Stomach (tissue), 9 donors: ENCODE results near the gene INAFM2. TPM values are rescaled to one million over a fixed set of nuclear protein-coding genes. Genes with fewer than 3 reads are reported as not detected.
A peak's percentile ranks its signal among the peaks of the same experiment; 100 is the strongest.

Source experiments
- DNase-seq, 2 donors: peaks; one replicate each; pipeline versions ENCODE4 v3.0.0 to v3.0.0-alpha.2; 2013 to 2019
- H3K27ac ChIP-seq, 5 donors: fragments of 200-600 bp in 4 of 5; sonication (generic) in 4 of 5; one replicate each; pipeline ENCODE4 v1.5.1; 2013 to 2019; ENCODE audit warnings: mild to moderate bottlenecking in 1 of 5, moderate library complexity in 1 of 5
- H3K27me3 ChIP-seq, 3 donors: fragments of 200-600 bp; sonication (generic); one replicate each; pipeline ENCODE4 v1.5.1; 2017 to 2019; ENCODE audit warnings: mixed run types in 1 of 3
- H3K36me3 ChIP-seq, 4 donors: fragments of 200-600 bp; sonication (generic); 1 replicate in 3 of 4; 2 replicates in 1 of 4; pipeline ENCODE4 v1.5.1; 2016 to 2019
- H3K4me1 ChIP-seq, 4 donors: fragments of 200-600 bp; sonication (generic); one replicate each; pipeline ENCODE4 v1.5.1; 2016 to 2019
- H3K4me3 ChIP-seq, 4 donors: fragments of 200-600 bp; sonication (generic) in 3 of 4; one replicate each; pipeline ENCODE4 v1.5.1; 2016 to 2019; ENCODE audit warnings: mild to moderate bottlenecking in 1 of 4
- H3K9me3 ChIP-seq, 4 donors: fragments of 200-600 bp; sonication (generic); one replicate each; pipeline ENCODE4 v1.5.1; 2016 to 2019
- CTCF ChIP-seq, 7 experiments: fragments of 450-650 bp in 4 of 7; fragments of 200-600 bp in 3 of 7; sonication (generic) in 3 of 7; IDR thresholded peaks; one replicate each; pipeline ENCODE4 v1.5.1; 2016 to 2019; ENCODE audit warnings: antibody characterized with exemption in 7 of 7, control low read depth in 2 of 7, mild to moderate bottlenecking in 1 of 7
- EP300 ChIP-seq: sonication (generic); formaldehyde crosslinking; IDR thresholded peaks from one replicate; pipeline ENCODE4 v1.6.1; 2017; ENCODE audit warnings: antibody characterized with exemption
- POLR2A ChIP-seq, 4 donors: fragments of 450-650 bp; IDR thresholded peaks; one replicate each; pipeline ENCODE4 v1.6.1; 2016; ENCODE audit warnings: antibody characterized with exemption in 4 of 4, control low read depth in 2 of 4, mild to moderate bottlenecking in 1 of 4, moderate library complexity in 1 of 4
- POLR2AphosphoS5 ChIP-seq, 3 donors: sonication (generic); formaldehyde crosslinking; IDR thresholded peaks; one replicate each; pipeline ENCODE4 v1.6.1; 2016; ENCODE audit warnings: antibody characterized with exemption in 3 of 3
- WGBS, 5 donors: extraction: QIAGEN DNeasy Blood & Tissue Kit in 3 of 5; methylation state at CpG; one replicate each; pipeline versions ENCODE4 v1.1.5 to v1.1.7; 2013 to 2018; 5-methylcytosine and 5-hydroxymethylcytosine counted together
- intact Hi-C: fragments of 100-400 bp; cut with DNase I; formaldehyde crosslinking; loops from one replicate; pipeline ENCODE4 v1.15.1; 2023; ENCODE audit warnings: low total_unique reads
- polyA plus RNA-seq, 3 donors: library from polyadenylated mRNA; stranded (reverse); fragments of 200-250 nt; gene quantifications; one replicate each; pipeline ENCODE4 v1.2.3, GENCODE V29; 2013
- total RNA-seq, 5 donors: library from RNA; depleted of rRNA; stranded (reverse); fragments of >200 nt; gene quantifications; one replicate each; pipeline versions ENCODE4 v1.1.0 to v1.2.3, GENCODE V29; 2014 to 2016
- donor health status: healthy with polysubstance abuse.
- donor health status: Bipolar disorder and iron deficiency.
- donor health status: healthy.

The INAFM2 gene
- total and polyA plus RNA-seq, 8 donors = 3.4 to 65.2 (median 20.4) TPM

DNA sequence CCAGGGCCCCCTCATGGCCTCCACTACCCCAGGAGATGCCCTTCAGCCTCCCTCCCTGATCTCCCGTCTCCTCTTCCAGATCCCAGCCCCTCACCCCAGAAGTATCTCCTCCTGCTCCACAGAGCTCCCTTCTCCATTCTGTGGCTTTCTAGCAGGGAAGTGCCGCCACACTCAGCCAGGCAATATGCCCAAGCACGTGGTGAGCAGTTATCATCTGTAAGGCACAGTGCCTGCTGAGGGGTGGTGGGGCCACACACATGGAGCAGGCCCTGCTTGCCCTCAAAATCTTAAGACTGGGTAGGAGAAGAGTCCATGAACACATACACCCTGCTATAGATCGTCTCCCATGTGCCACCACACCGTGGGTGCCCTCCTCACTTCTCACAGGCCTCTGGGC, 25.0 kb downstream of the INAFM2 start:
- Histone ChIP-seq H3K4me1 (peaks cover 13 to 46% (median 44%) of the 10 kb centered on the region in 4 donors), H3K27me3 (no peaks in the 10 kb centered on the region), H3K4me3 (no peak overlapping the region), H3K9me3 (no peaks in the 10 kb centered on the region), H3K27ac (peak overlapping the region; percentile 29 to 74 (median 55)), H3K36me3 (no peaks in the 10 kb centered on the region)
- TF ChIP-seq EP300 = no peak
- TF ChIP-seq POLR2A (IDR thresholded peaks at IDR 0.05) = no peak
- TF ChIP-seq POLR2AphosphoS5 (IDR thresholded peaks at IDR 0.05) = no peak
- TF ChIP-seq CTCF (IDR thresholded peaks at IDR 0.05) = no peak
- DNase-seq = no peak
- WGBS, 5 donors = 73 to 76% (median 74%) methylated on average over 5 of the region's 5 CpGs
- intact Hi-C loops = no loop called here

GRCh38 chr15:40349163-40349562, 25.7 kb downstream of the INAFM2 start:
- 91 to 95% (median 93%) methylated on average over 5 of the region's 5 CpGs for WGBS, 5 donors
- Histone ChIP-seq H3K27me3 (no peaks in the 10 kb centered on the region), H3K9me3 (no peaks in the 10 kb centered on the region), H3K4me1 (peaks cover 14 to 46% (median 42%) of the 10 kb centered on the region in 4 donors), H3K27ac (peak overlapping the region in 3 of 5 donors; percentile 8 to 74 (median 71)), H3K4me3 (no peak overlapping the region), H3K36me3 (no peaks in the 10 kb centered on the region)
- DNase-seq = no peak
- intact Hi-C loops = no loop called here
- TF ChIP-seq POLR2AphosphoS5 (IDR thresholded peaks at IDR 0.05) (no peak), POLR2A (IDR thresholded peaks at IDR 0.05) (no peak), CTCF (IDR thresholded peaks at IDR 0.05) (no peak), EP300 (no peak)

- no peak for DNase-seq
- peak overlapping the region in 1 of 4 donors; percentile 32 for H3K4me3 ChIP-seq
- no peaks in the 10 kb centered on the region for H3K27me3 ChIP-seq
- peak overlapping the region in 1 of 5 donors; percentile 10 for H3K27ac ChIP-seq
- intact Hi-C loops = no loop called here
- no peak for TF ChIP-seq POLR2A (IDR thresholded peaks at IDR 0.05)
- H3K4me1 ChIP-seq = peaks cover 7 to 25% (median 22%) of the 10 kb centered on the region in 4 donors
- 62 to 73% (median 66%) methylated on average over 7 of the region's 7 CpGs for WGBS, 5 donors
- no peaks in the 10 kb centered on the region for H3K36me3 ChIP-seq
- H3K9me3 ChIP-seq = no peaks in the 10 kb centered on the region
Measured at GRCh38 chr15:40352281-40352901, 28.9 kb downstream of the INAFM2 start.

- intact Hi-C loops = no loop called here
- no peaks in the 10 kb centered on the region for H3K36me3 ChIP-seq
- peak overlapping the region in 1 of 4 donors; percentile 19 for H3K4me3 ChIP-seq
- peaks cover 0 to 6% (median 2%) of the 10 kb centered on the region in 3 donors for H3K27me3 ChIP-seq
- 39 to 59% (median 49%) methylated on average over 5 of the region's 5 CpGs for WGBS, 5 donors
- H3K27ac ChIP-seq = no peak overlapping the region
- H3K9me3 ChIP-seq = no peaks in the 10 kb centered on the region
- no peak for TF ChIP-seq CTCF (IDR thresholded peaks at IDR 0.05)
- peak in 1 of 3 donors; percentile 21 for TF ChIP-seq POLR2AphosphoS5 (IDR thresholded peaks at IDR 0.05)
- no peak for TF ChIP-seq EP300
- peak in 1 of 2 donors; percentile 60 for DNase-seq
- peaks cover 17 to 31% (median 30%) of the 10 kb centered on the region in 4 donors for H3K4me1 ChIP-seq
Measured at GRCh38 chr15:40353697-40354096, 30.2 kb downstream of the INAFM2 start.
